HCT116 (cell line): ENCODE results near the gene ASB8. TPM values are rescaled to one million over a fixed set of nuclear protein-coding genes. Genes with fewer than 3 reads are reported as not detected.

ENCODE experiments used
- ATAC-seq: fragments of 200-7000 bp; cut with Tn5 transposase; 2 replicates; pipeline ENCODE4 v1.9.1; 2020; ENCODE audit warnings: mild to moderate bottlenecking, moderate library complexity
- BruUV-seq: library from RNA; stranded (reverse); fragments of 400-500 nt; replicated peaks from 2 replicates; lab custom pipeline; 2021; lab: Mats Ljungman, UMichigan
- CTCF ChIA-PET: fragments of 300-600 bp; sonication (Branson Sonifier 250); formaldehyde crosslinking; loops from one replicate; lab custom pipeline; 2021; ENCODE audit warnings: antibody characterized with exemption; lab: Charles Lee
- POLR2A ChIA-PET: fragments of 300-600, 350-600 bp; sonication (Branson Sonifier 250); formaldehyde crosslinking; loops from one replicate; lab custom pipeline; 2021; ENCODE audit warnings: antibody characterized with exemption; lab: Charles Lee
- RAD21 ChIA-PET, 2 experiments: fragments of 300-600 bp; sonication (Branson Sonifier 250); formaldehyde crosslinking; loops; one replicate each; lab custom pipeline; 2023; ENCODE audit warnings: low total read pairs in 2 of 2; ENCODE audit not compliant: uncharacterized antibody in 2 of 2, unreplicated experiment in 2 of 2, low non-redundant PET in 1 of 2; lab: Charles Lee
- DNase-seq: peaks from one replicate; pipeline ENCODE4 v3.0.0-alpha.2; 2010; ENCODE audit warnings: low read depth, low spot score
- H2AFZ ChIP-seq: fragments of 200-600 bp; shearing (Covaris generic), sonication (generic); 2 replicates; pipeline ENCODE4 v1.6.1; 2017; ENCODE audit warnings: low read depth, mixed run types, mixed read lengths, antibody characterized with exemption, low read length; ENCODE audit not compliant: poor library complexity, severe bottlenecking
- H3K27ac ChIP-seq: 2 replicates; pipeline ENCODE4 v1.5.1; 2012; ENCODE audit warnings: low read depth, low read length
- H3K27me3 ChIP-seq: fragments of 200-600 bp; sonication (generic); 2 replicates; pipeline ENCODE4 v1.6.1; 2016; ENCODE audit warnings: mixed run types, low read length, mixed read lengths; ENCODE audit not compliant: insufficient read depth
- H3K36me3 ChIP-seq, 2 experiments: fragments of 200-500 bp in 1 of 2; fragments of 200-600 bp in 1 of 2; sonication (Bioruptor generic) in 1 of 2; sonication (generic) in 1 of 2; 2 replicates each; pipeline versions ENCODE4 v1.5.1 to v1.6.1; 2014 to 2016; ENCODE audit warnings: low read length in 2 of 2, inconsistent platforms in 1 of 2, mixed read lengths in 1 of 2, mixed run types in 1 of 2; ENCODE audit not compliant: insufficient read depth in 2 of 2, control insufficient read depth in 1 of 2
- H3K4me1 ChIP-seq, 2 experiments: fragments of 200-600 bp in 1 of 2; sonication (generic) in 1 of 2; 2 replicates each; pipeline versions ENCODE4 v1.5.1 to v1.6.1; 2012 to 2017; ENCODE audit warnings: low read length in 2 of 2, inconsistent platforms in 1 of 2, mild to moderate bottlenecking in 1 of 2, mixed read lengths in 1 of 2, mixed run types in 1 of 2, moderate library complexity in 1 of 2; ENCODE audit not compliant: insufficient read depth in 2 of 2, control insufficient read depth in 1 of 2
- H3K4me2 ChIP-seq: fragments of 200-600 bp; sonication (generic); 2 replicates; pipeline ENCODE4 v1.6.1; 2017; ENCODE audit warnings: mixed run types, low read length, mixed read lengths
- H3K4me3 ChIP-seq, 2 experiments: fragments of 200-600 bp in 1 of 2; sonication (generic) in 1 of 2; replicated peaks in 1 of 2; 2 replicates each; pipeline ENCODE4 v1.5.1; 2011 to 2016; ENCODE audit warnings: low read length in 2 of 2, control low read depth in 1 of 2, low read depth in 1 of 2, mild to moderate bottlenecking in 1 of 2, mixed read lengths in 1 of 2, mixed run types in 1 of 2
- H3K79me2 ChIP-seq: fragments of 200-600 bp; sonication (generic); 2 replicates; pipeline ENCODE4 v1.6.1; 2017; ENCODE audit warnings: mild to moderate bottlenecking, mixed run types, low read length, moderate library complexity, mixed read lengths; ENCODE audit not compliant: insufficient read depth
- H3K9ac ChIP-seq: fragments of 200-600 bp; sonication (generic); 2 replicates; pipeline ENCODE4 v1.6.1; 2016; ENCODE audit warnings: low read length, mixed read lengths
- H3K9me2 ChIP-seq: fragments of 200-600 bp; sonication (generic), shearing (Covaris generic); 2 replicates; pipeline ENCODE4 v1.6.1; 2017; ENCODE audit warnings: mixed run types, mild to moderate bottlenecking, moderate library complexity; ENCODE audit not compliant: insufficient read depth
- H3K9me3 ChIP-seq, 2 experiments: fragments of 200-500 bp in 1 of 2; fragments of 200-600 bp in 1 of 2; sonication (Bioruptor generic) in 1 of 2; sonication (generic) in 1 of 2; 2 replicates each; pipeline ENCODE4 v1.6.1; 2014 to 2017; ENCODE audit warnings: low read length in 2 of 2, mixed read lengths in 2 of 2, inconsistent platforms in 1 of 2, low read depth in 1 of 2, mild to moderate bottlenecking in 1 of 2, mixed run types in 1 of 2, moderate library complexity in 1 of 2; ENCODE audit not compliant: control insufficient read depth in 1 of 2, insufficient read depth in 1 of 2
- H4K20me1 ChIP-seq: fragments of 200-600 bp; sonication (generic), shearing (Covaris generic); 2 replicates; pipeline ENCODE4 v1.6.1; 2017; ENCODE audit warnings: mixed run types, mild to moderate bottlenecking, moderate library complexity; ENCODE audit not compliant: insufficient read depth
- CBX3 ChIP-seq: IDR thresholded peaks from 2 replicates; pipeline ENCODE4 v1.6.1; 2012; ENCODE audit warnings: low read depth
- ELF1 ChIP-seq: IDR thresholded peaks from 2 replicates; pipeline ENCODE4 v1.6.1; 2012; ENCODE audit warnings: low read depth, borderline replicate concordance
- EZH2 ChIP-seq: fragments of 200-600 bp; sonication (generic); IDR thresholded peaks from 2 replicates; pipeline ENCODE4 v1.6.1; 2017; ENCODE audit warnings: antibody characterized with exemption, mixed run types
- EZH2phosphoT487 ChIP-seq: fragments of 200-600 bp; IDR thresholded peaks from 2 replicates; pipeline ENCODE4 v1.6.1; 2018; ENCODE audit warnings: antibody characterized with exemption, borderline replicate concordance
- FOSL1 ChIP-seq: IDR thresholded peaks from 2 replicates; pipeline ENCODE4 v1.6.1; 2012; ENCODE audit warnings: low read depth
- JUND ChIP-seq: IDR thresholded peaks from 2 replicates; pipeline ENCODE4 v1.6.1; 2012
- MAX ChIP-seq: IDR thresholded peaks from 2 replicates; pipeline ENCODE4 v1.6.1; 2012
- POLR2A ChIP-seq: IDR thresholded peaks from 2 replicates; pipeline ENCODE4 v1.7.0; 2011; ENCODE audit warnings: borderline replicate concordance; ENCODE audit not compliant: insufficient read depth, insufficient read length; ENCODE audit errors: extremely low read depth
- POLR2AphosphoS5 ChIP-seq: IDR thresholded peaks from 2 replicates; pipeline ENCODE4 v1.6.1; 2011; ENCODE audit warnings: mild to moderate bottlenecking, low read depth, low read length, moderate library complexity
- RAD21 ChIP-seq: IDR thresholded peaks from 2 replicates; pipeline ENCODE4 v1.6.1; 2012; ENCODE audit warnings: low read depth, mild to moderate bottlenecking
- SIN3A ChIP-seq: IDR thresholded peaks from 2 replicates; pipeline ENCODE4 v1.6.1; 2012; ENCODE audit warnings: low read depth
- SRF ChIP-seq: IDR thresholded peaks from 2 replicates; pipeline ENCODE4 v1.6.1; 2012; ENCODE audit warnings: low read depth
- YY1 ChIP-seq: IDR thresholded peaks from 2 replicates; pipeline ENCODE4 v1.6.1; 2011; ENCODE audit warnings: low read length, low read depth, moderate library complexity, mild to moderate bottlenecking; ENCODE audit not compliant: insufficient replicate concordance; ENCODE audit errors: extremely low read depth
- ZFX ChIP-seq: fragments of 450-650 bp; IDR thresholded peaks from 2 replicates; pipeline ENCODE4 v1.6.1; 2017
- ZNF274 ChIP-seq: fragments of 200-500 bp; sonication (Bioruptor generic); IDR thresholded peaks from 2 replicates; pipeline ENCODE4 v1.6.1; 2014; ENCODE audit warnings: mild to moderate bottlenecking, low read depth, low read length, inconsistent platforms
- intact Hi-C: fragments of 100-400 bp; cut with micrococcal nuclease; formaldehyde crosslinking; loops from 2 replicates; pipeline ENCODE4 v1.10.0; 2022
- total RNA-seq: library from RNA; stranded (reverse); gene quantifications from one replicate; pipeline ENCODE4 v1.2.1, GENCODE V29; 2021; ENCODE audit not compliant: unreplicated experiment
- TF ChIP-seq, protein P1 (sequence below): IDR thresholded peaks from 2 replicates; pipeline ENCODE4 v1.6.1; 2012
- TF ChIP-seq, protein P2 (sequence below): IDR thresholded peaks from 2 replicates; pipeline ENCODE4 v1.6.1; 2011; ENCODE audit warnings: mild to moderate bottlenecking, low read length, moderate library complexity; ENCODE audit not compliant: insufficient replicate concordance; ENCODE audit errors: extremely low read depth
- TF ChIP-seq, protein P3 (sequence below), 3 experiments: fragments of 200-600 bp in 1 of 3; sonication (generic) in 1 of 3; IDR thresholded peaks in 2 of 3; conservative IDR thresholded peaks in 1 of 3; 2 replicates each; pipeline ENCODE4 v1.5.1; 2012 to 2017; ENCODE audit warnings: low read depth in 2 of 3, low read length in 2 of 3, antibody characterized with exemption in 1 of 3, borderline replicate concordance in 1 of 3, control low read depth in 1 of 3, mild to moderate bottlenecking in 1 of 3, mixed read lengths in 1 of 3, mixed run types in 1 of 3, moderate library complexity in 1 of 3; ENCODE audit not compliant: insufficient read depth in 1 of 3

The ASB8 gene
- total RNA-seq, 1 experiment from 2014 or later = 14.0 TPM

- no peaks in the 10 kb centered on the region for H3K4me1 ChIP-seq
- H2AFZ ChIP-seq = no peak overlapping the region
- peaks cover 59 to 79% of the 10 kb centered on the region in 2 experiments for H3K36me3 ChIP-seq
- H3K27ac ChIP-seq = no peak overlapping the region
- no TSS peak for BruUV-seq
- DNase-seq (no peak), ATAC-seq (no peak)
- TF ChIP-seq ZNF274 = no peak
- TF ChIP-seq YY1 = no peak
- no peak for TF ChIP-seq JUND
- TF ChIP-seq, protein P1, sequence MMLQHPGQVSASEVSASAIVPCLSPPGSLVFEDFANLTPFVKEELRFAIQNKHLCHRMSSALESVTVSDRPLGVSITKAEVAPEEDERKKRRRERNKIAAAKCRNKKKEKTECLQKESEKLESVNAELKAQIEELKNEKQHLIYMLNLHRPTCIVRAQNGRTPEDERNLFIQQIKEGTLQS = no peak
- no peak for TF ChIP-seq CBX3
- no peak for TF ChIP-seq EZH2phosphoT487
- TF ChIP-seq MAX = no peak
- TF ChIP-seq, protein P2, sequence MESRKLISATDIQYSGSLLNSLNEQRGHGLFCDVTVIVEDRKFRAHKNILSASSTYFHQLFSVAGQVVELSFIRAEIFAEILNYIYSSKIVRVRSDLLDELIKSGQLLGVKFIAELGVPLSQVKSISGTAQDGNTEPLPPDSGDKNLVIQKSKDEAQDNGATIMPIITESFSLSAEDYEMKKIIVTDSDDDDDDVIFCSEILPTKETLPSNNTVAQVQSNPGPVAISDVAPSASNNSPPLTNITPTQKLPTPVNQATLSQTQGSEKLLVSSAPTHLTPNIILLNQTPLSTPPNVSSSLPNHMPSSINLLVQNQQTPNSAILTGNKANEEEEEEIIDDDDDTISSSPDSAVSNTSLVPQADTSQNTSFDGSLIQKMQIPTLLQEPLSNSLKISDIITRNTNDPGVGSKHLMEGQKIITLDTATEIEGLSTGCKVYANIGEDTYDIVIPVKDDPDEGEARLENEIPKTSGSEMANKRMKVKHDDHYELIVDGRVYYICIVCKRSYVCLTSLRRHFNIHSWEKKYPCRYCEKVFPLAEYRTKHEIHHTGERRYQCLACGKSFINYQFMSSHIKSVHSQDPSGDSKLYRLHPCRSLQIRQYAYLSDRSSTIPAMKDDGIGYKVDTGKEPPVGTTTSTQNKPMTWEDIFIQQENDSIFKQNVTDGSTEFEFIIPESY = no peak
- TF ChIP-seq RAD21 = no peak
- TF ChIP-seq POLR2A = no peak
- no peak for TF ChIP-seq ZFX
- no peak for TF ChIP-seq SIN3A
- TF ChIP-seq POLR2AphosphoS5 = no peak
- TF ChIP-seq EZH2 = no peak
- no peak for TF ChIP-seq SRF
- no peak for TF ChIP-seq ELF1
- TF ChIP-seq, protein P3, sequence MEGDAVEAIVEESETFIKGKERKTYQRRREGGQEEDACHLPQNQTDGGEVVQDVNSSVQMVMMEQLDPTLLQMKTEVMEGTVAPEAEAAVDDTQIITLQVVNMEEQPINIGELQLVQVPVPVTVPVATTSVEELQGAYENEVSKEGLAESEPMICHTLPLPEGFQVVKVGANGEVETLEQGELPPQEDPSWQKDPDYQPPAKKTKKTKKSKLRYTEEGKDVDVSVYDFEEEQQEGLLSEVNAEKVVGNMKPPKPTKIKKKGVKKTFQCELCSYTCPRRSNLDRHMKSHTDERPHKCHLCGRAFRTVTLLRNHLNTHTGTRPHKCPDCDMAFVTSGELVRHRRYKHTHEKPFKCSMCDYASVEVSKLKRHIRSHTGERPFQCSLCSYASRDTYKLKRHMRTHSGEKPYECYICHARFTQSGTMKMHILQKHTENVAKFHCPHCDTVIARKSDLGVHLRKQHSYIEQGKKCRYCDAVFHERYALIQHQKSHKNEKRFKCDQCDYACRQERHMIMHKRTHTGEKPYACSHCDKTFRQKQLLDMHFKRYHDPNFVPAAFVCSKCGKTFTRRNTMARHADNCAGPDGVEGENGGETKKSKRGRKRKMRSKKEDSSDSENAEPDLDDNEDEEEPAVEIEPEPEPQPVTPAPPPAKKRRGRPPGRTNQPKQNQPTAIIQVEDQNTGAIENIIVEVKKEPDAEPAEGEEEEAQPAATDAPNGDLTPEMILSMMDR (IDR thresholded peaks at IDR 0.05 in 2 of 3, conservative IDR thresholded peaks at IDR 0.05 in 1 of 3; ENCODE audit: borderline replicate concordance in 1 of 3, insufficient read depth in 1 of 3, low read depth in 2 of 3, low read length in 2 of 3) = no peak
- TF ChIP-seq FOSL1 = no peak
- CTCF ChIA-PET = no interaction called here
- no peaks in the 10 kb centered on the region for H3K9me2 ChIP-seq
- intact Hi-C loops = no loop called here
- no peaks in the 10 kb centered on the region for H3K9me3 ChIP-seq
- peaks cover 4% of the 10 kb centered on the region; the same call in 1 of the 2 replicates for H3K79me2 ChIP-seq
- POLR2A ChIA-PET = no interaction called here
- no peaks in the 10 kb centered on the region for H4K20me1 ChIP-seq
- RAD21 ChIA-PET = no interaction called here
- H3K27me3 ChIP-seq = no peaks in the 10 kb centered on the region
- no peak overlapping the region for H3K4me2 ChIP-seq
- H3K9ac ChIP-seq = no peak overlapping the region
- H3K4me3 ChIP-seq = no peak overlapping the region
Measured at GRCh38 chr12:48132826-48133225, 24.5 kb downstream of the ASB8 start.
